Measurements from ENCODE around the gene ZCRB1.
A peak's percentile ranks its signal among the peaks of the same experiment; 100 is the strongest.
"Not testable (repeated sequence)": the region's sequence is repeated elsewhere in the genome, so short reads cannot be mapped to it uniquely, and the experiment has no call there.

Gene ZCRB1

DNA sequence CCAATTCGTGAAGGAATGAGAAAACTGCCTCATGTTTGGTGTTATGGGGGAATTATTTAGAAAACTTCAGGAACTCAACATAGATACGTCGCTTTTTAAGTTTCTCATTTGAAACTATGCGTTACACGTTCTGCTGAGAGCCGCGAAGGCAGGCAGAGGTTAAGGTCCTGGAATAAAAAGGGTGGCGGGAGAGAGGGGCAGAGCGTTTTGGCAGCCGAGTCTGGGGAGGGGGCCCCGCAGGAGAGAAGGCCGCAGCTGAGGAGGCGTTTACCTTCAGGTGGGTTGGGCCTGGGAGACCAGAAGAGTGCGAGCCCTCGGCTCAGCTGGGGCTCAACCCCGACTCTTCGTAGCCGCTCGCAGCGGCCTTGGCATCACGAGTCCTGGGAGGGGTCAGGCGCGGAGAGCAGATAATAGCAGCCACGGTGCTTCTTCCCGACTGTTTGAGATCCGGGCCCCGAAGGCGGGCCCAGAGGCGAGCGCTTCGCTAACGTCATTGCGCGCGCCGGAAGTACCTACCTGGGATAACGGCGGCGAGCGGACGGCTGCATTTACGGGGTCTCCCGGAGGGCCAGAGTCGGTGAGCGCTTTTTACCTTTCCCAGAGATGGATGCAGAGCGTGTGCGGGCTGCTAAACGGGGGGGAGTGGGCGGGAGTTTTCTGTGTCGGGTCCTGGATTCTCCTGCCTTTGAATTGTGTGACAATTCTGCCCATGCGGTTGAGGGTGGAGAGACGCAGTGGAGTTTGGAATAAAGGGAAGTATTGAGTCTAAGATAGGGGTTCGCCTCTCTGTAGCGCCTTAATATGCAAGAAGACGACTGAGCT is at the start of gene ZCRB1, which contains the start of gene PPHLN1:
TSS of gene ZCRB1 (minus strand) at position 442 of the 822 bp plus-strand sequence. CDS start 1,992 bp downstream, outside the sequence.
TSS of gene PPHLN1 (plus strand) at position 515 of the 822 bp plus-strand sequence. CDS start 9,736 bp downstream, outside the sequence.
- H3K4me1 ChIP-seq (ENCODE audit: control insufficient read depth, insufficient read depth, low read length) = peaks cover 33% of the 10 kb centered on the region

DNA sequence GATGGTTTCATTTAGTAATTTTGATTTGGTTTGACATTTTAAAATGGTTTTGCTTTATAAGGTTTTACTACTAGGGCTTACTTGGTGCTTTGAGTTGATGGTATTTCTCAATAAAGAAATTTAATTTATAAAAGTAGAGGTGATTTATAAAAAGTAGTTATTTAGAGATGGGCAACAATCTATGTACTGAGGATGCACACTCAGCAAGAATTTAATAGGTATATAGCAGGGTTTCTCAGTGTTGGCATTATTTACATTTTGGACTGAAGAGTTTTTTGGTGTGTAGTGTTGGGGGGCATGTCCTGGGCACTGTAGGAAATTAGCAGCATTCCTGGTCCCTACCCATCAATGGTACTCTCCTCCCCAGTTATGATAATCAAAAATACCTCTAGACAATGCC is 47.8 kb upstream of the ZCRB1 start:
- Histone ChIP-seq H3K27me3 (ENCODE audit: control insufficient read depth, insufficient read depth, low read length) (no peaks in the 10 kb centered on the region), H3K9me3 (ENCODE audit: control insufficient read depth, low read length) (no peaks in the 10 kb centered on the region), H3K4me1 (ENCODE audit: control insufficient read depth, insufficient read depth, low read length) (no peaks in the 10 kb centered on the region), H3K4me3 (ENCODE audit: low read length) (no peak overlapping the region), H3K36me3 (ENCODE audit: control insufficient read depth, insufficient read depth, low read length) (no peaks in the 10 kb centered on the region), H3K9ac (ENCODE audit: low read length) (no peak overlapping the region)

More for the DNA sequence above, at the start of gene ZCRB1, which contains the start of gene PPHLN1:
- no peaks in the 10 kb centered on the region for H3K27me3 ChIP-seq (ENCODE audit: control insufficient read depth, insufficient read depth, low read length)
- H3K36me3 ChIP-seq (ENCODE audit: control insufficient read depth, insufficient read depth, low read length) = no peaks in the 10 kb centered on the region
- peak within 1 kb of the TSS; percentile 83 for H3K9ac ChIP-seq (ENCODE audit: low read length)
- no peaks in the 10 kb centered on the region for H3K9me3 ChIP-seq (ENCODE audit: control insufficient read depth, low read length)
- H3K4me3 ChIP-seq (ENCODE audit: low read length) = peak within 1 kb of the TSS; percentile 53

DNA sequence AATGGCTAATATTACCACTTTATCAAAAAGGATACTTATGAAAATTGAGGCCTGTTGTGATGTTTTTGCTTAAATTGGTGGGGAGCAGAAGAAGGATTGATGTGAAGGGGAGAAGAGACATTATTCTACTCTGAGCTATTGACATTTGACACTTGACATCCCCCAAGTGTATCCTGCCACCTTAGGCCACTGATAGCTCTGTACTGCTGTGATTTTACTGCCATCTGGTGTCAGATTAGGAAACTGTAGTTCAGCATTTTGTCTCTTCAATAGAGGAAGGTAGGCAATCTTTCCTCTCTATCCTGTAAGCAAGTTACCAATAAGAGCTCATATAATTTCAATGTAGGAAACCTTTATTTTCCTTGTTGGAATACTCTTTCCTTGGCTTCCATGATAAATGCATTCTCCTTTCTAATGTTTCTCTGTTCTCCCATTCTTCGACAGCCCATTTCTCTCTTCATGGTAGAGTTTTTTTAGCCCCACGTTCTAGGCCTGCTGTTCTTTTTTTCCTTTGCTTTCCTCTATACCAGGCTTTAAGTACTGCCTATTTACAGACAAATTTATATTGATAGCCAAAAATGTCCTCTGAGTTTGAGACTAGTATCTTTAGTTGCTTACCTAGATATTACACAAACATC is 46.4 kb upstream of the ZCRB1 start:
- Histone ChIP-seq H3K36me3 (ENCODE audit: control insufficient read depth, insufficient read depth, low read length) (no peaks in the 10 kb centered on the region), H3K9ac (ENCODE audit: low read length) (no peak overlapping the region), H3K9me3 (ENCODE audit: control insufficient read depth, low read length) (no peaks in the 10 kb centered on the region), H3K4me1 (ENCODE audit: control insufficient read depth, insufficient read depth, low read length) (no peaks in the 10 kb centered on the region), H3K4me3 (ENCODE audit: low read length) (no peak overlapping the region), H3K27me3 (ENCODE audit: control insufficient read depth, insufficient read depth, low read length) (no peaks in the 10 kb centered on the region)

- Histone ChIP-seq H3K9ac (ENCODE audit: low read length) (no peak overlapping the region), H3K36me3 (ENCODE audit: control insufficient read depth, insufficient read depth, low read length) (no peaks in the 10 kb centered on the region), H3K4me1 (ENCODE audit: control insufficient read depth, insufficient read depth, low read length) (no peaks in the 10 kb centered on the region), H3K4me3 (ENCODE audit: low read length) (no peak overlapping the region), H3K9me3 (ENCODE audit: control insufficient read depth, low read length) (no peaks in the 10 kb centered on the region), H3K27me3 (ENCODE audit: control insufficient read depth, insufficient read depth, low read length) (no peaks in the 10 kb centered on the region)
Measured at GRCh38 chr12:42370013-42370412, 44.1 kb upstream of the ZCRB1 start.

- Histone ChIP-seq H3K27me3 (ENCODE audit: control insufficient read depth, insufficient read depth, low read length) (no peaks in the 10 kb centered on the region), H3K4me1 (ENCODE audit: control insufficient read depth, insufficient read depth, low read length) (no peaks in the 10 kb centered on the region), H3K9ac (ENCODE audit: low read length) (no peak overlapping the region), H3K4me3 (ENCODE audit: low read length) (no peak overlapping the region), H3K36me3 (ENCODE audit: control insufficient read depth, insufficient read depth, low read length) (no peaks in the 10 kb centered on the region), H3K9me3 (ENCODE audit: control insufficient read depth, low read length) (no peaks in the 10 kb centered on the region)
Measured at GRCh38 chr12:42365486-42365885, 39.6 kb upstream of the ZCRB1 start.

DNA sequence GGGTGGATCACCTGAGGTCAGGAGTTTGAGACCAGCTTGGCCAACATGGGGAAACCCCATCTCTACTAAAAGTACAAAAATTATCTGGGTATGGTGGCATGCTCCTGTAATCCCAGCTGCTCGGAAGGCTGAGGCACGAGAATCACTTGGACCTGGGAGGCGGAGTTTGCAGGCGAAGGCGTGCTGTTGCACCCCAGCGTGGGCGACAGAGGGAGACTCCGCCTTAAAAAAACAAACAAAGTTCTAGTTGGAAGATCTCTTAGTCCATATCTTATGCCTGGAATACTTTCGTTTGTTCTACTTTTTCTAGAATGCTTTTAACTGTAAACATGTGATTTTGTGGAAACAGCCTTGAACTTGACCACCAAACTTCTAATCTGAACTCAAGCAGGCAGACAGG is 38.8 kb upstream of the ZCRB1 start:
- Histone ChIP-seq H3K9me3 (ENCODE audit: control insufficient read depth, low read length) (no peaks in the 10 kb centered on the region), H3K36me3 (ENCODE audit: control insufficient read depth, insufficient read depth, low read length) (no peaks in the 10 kb centered on the region), H3K9ac (ENCODE audit: low read length) (no peak overlapping the region), H3K27me3 (ENCODE audit: control insufficient read depth, insufficient read depth, low read length) (no peaks in the 10 kb centered on the region), H3K4me3 (ENCODE audit: low read length) (no peak overlapping the region), H3K4me1 (ENCODE audit: control insufficient read depth, insufficient read depth, low read length) (no peaks in the 10 kb centered on the region)

GRCh38 chr12:42362647-42363260 is 36.9 kb upstream of the ZCRB1 start:
- Histone ChIP-seq H3K36me3 (ENCODE audit: control insufficient read depth, insufficient read depth, low read length) (no peaks in the 10 kb centered on the region), H3K27me3 (ENCODE audit: control insufficient read depth, insufficient read depth, low read length) (no peaks in the 10 kb centered on the region), H3K9ac (ENCODE audit: low read length) (no peak overlapping the region), H3K4me1 (ENCODE audit: control insufficient read depth, insufficient read depth, low read length) (no peaks in the 10 kb centered on the region), H3K9me3 (ENCODE audit: control insufficient read depth, low read length) (no peaks in the 10 kb centered on the region), H3K4me3 (ENCODE audit: low read length) (no peak overlapping the region)

DNA sequence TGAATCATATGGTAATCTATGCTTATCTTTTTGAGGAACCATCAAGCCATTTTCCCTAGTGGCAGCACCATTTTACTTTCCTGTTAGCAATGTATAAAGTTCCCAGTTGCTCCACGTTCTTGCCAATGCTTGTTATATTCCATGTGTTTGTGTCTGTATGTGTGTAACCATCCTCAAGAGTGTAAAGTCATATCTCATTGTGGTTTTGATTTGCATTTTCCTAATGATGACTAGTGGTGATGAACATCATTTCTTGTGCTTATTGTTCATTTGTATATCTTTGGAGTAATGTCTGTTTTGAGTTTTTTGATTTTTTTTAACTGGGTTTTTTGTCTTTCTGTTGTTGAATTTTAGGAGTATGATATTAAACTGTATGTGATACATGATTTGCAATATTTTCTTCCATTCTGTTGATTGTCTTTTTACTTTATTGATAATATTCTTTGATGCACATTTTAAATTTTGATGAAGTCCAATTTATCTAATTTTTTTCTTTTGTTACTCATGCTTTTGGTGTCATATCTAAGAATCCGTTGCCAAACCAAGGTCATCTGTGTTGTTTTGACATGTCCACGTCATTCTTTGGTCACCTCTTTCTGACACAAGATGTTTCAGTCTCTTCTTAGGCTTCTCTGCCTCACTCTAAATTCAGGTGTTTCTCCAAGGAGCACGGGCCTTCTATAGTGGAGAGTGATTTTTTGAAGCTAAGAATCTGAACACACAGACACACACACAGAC is 36.2 kb upstream of the ZCRB1 start:
- Histone ChIP-seq H3K36me3 (ENCODE audit: control insufficient read depth, insufficient read depth, low read length) (no peaks in the 10 kb centered on the region), H3K9me3 (ENCODE audit: control insufficient read depth, low read length) (no peaks in the 10 kb centered on the region), H3K4me3 (ENCODE audit: low read length) (no peak overlapping the region), H3K4me1 (ENCODE audit: control insufficient read depth, insufficient read depth, low read length) (no peaks in the 10 kb centered on the region), H3K9ac (ENCODE audit: low read length) (no peak overlapping the region), H3K27me3 (ENCODE audit: control insufficient read depth, insufficient read depth, low read length) (no peaks in the 10 kb centered on the region)

DNA sequence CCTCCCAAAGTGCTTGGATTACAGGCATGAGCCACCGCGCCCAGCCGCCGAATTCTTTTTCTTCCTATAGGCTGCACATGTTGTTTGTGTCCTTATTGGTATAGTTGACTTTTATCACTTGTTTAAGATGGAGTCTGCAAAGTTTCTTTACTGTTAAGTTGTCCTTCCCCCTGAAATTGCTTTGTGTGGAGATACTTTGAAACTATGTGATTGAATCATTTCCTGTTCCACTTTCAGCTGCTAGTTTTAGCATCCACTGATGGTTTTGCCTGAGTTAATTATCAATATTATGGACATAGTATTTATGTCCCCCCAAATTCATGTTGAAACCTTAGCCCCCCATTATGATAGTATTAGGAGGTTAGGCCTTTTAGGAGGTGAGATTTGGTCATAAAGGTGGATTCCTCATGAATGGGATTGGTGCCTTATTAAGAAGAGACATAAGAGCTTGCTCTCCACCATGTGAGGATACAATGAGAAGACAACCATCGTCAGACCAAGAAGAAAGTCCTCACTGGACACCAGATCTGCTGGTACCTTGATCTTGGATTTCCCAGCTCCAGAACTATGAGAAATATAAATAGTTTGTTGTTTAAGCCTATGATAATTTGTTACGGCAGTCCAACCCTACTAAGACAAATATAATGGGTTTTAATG is 35.0 kb upstream of the ZCRB1 start:
- no peaks in the 10 kb centered on the region for H3K9me3 ChIP-seq (ENCODE audit: control insufficient read depth, low read length)
- no peaks in the 10 kb centered on the region for H3K27me3 ChIP-seq (ENCODE audit: control insufficient read depth, insufficient read depth, low read length)
- no peaks in the 10 kb centered on the region for H3K4me1 ChIP-seq (ENCODE audit: control insufficient read depth, insufficient read depth, low read length)
- no peak overlapping the region for H3K9ac ChIP-seq (ENCODE audit: low read length)
- no peak overlapping the region for H3K4me3 ChIP-seq (ENCODE audit: low read length)
- H3K36me3 ChIP-seq (ENCODE audit: control insufficient read depth, insufficient read depth, low read length) = no peaks in the 10 kb centered on the region

GRCh38 chr12:42356344-42356743 is 30.4 kb upstream of the ZCRB1 start:
- Histone ChIP-seq H3K9me3 (ENCODE audit: control insufficient read depth, low read length) (no peaks in the 10 kb centered on the region), H3K9ac (ENCODE audit: low read length) (no peak overlapping the region), H3K27me3 (ENCODE audit: control insufficient read depth, insufficient read depth, low read length) (no peaks in the 10 kb centered on the region), H3K36me3 (ENCODE audit: control insufficient read depth, insufficient read depth, low read length) (no peaks in the 10 kb centered on the region), H3K4me3 (ENCODE audit: low read length) (no peak overlapping the region), H3K4me1 (ENCODE audit: control insufficient read depth, insufficient read depth, low read length) (no peaks in the 10 kb centered on the region)

DNA sequence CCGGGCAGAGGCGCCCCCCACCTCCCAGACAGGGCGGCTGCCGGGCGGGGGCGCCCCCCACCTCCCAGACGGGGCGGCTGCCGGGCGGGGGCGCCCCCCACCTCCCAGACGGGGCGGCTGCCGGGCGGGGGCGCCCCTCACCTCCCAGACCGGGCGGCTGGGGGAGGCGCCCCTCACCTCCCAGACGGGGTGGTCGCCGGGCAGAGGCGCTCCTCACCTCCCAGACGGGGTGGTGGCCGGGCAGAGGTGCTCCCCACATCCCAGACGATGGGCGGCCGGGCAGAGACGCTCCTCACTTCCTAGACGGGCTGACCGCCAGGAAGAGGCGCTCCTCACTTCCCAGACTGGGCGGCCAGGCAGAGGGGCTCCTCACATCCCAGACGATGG is 24.1 kb upstream of the ZCRB1 start:
- H3K4me1 ChIP-seq (ENCODE audit: control insufficient read depth, insufficient read depth, low read length); H3K36me3 ChIP-seq (ENCODE audit: control insufficient read depth, insufficient read depth, low read length); H3K9ac ChIP-seq (ENCODE audit: low read length); H3K4me3 ChIP-seq (ENCODE audit: low read length); H3K27me3 ChIP-seq (ENCODE audit: control insufficient read depth, insufficient read depth, low read length); H3K9me3 ChIP-seq (ENCODE audit: control insufficient read depth, low read length): not testable (repeated sequence)
